Measurements from ENCODE around the gene STXBP6.

- no peak for TF ChIP-seq POLR2AphosphoS5 (IDR thresholded peaks at IDR 0.05; ENCODE audit: borderline replicate concordance, low read depth, low read length)
- no peak for TF ChIP-seq EZH2 (IDR thresholded peaks at IDR 0.05)
These were observed 169.3 kb downstream of the STXBP6 start for GRCh38 chr14:24880689-24881088.
